Activated T-cell treated with anti-CD3 and anti-CD28 coated beads, Interleukin-2, amount 50 U/mL, for 24 hours (primary cell): ENCODE results near the gene HGS.
A peak's percentile ranks its signal among the peaks of the same experiment; 100 is the strongest.
"Not testable (repeated sequence)": the region's sequence is repeated elsewhere in the genome, so short reads cannot be mapped to it uniquely, and the experiment has no call there.

ENCODE experiments used
- DNase-seq: peaks from one replicate; pipeline ENCODE4 v3.0.0-alpha.2; 2020
- H3K27ac Mint-ChIP-seq: 2 replicates; pipeline ENCODE4 v1.8.0; 2020; ENCODE audit warnings: mild to moderate bottlenecking, mixed read lengths
- H3K27me3 Mint-ChIP-seq: 2 replicates; pipeline ENCODE4 v1.8.0; 2020; ENCODE audit warnings: mixed read lengths
- H3K36me3 Mint-ChIP-seq: 2 replicates; pipeline ENCODE4 v1.8.0; 2020; ENCODE audit warnings: low read depth, mixed read lengths
- H3K4me1 Mint-ChIP-seq: 2 replicates; pipeline ENCODE4 v1.8.0; 2020; ENCODE audit warnings: low read depth, mixed read lengths
- H3K4me3 Mint-ChIP-seq: 2 replicates; pipeline ENCODE4 v1.8.0; 2020; ENCODE audit warnings: mild to moderate bottlenecking, moderate library complexity, mixed read lengths
- H3K9me3 Mint-ChIP-seq: 2 replicates; pipeline ENCODE4 v1.8.0; 2020; ENCODE audit warnings: mixed read lengths

Gene HGS

GRCh38 chr17:81666342-81667191, 17.2 kb upstream of the HGS start, which contains the start of the genes CCDC137 and OXLD1:
Gene CCDC137, plus strand, starts transcription at chr17:81666737. Its CDS starts 30 bp downstream, at chr17:81666767.
Gene OXLD1, minus strand, starts transcription at chr17:81666605. Its CDS starts 28 bp downstream, at chr17:81666577.
- Mint-ChIP-seq H3K27me3 (no peaks in the 10 kb centered on the region), H3K36me3 (peaks cover 72% of the 10 kb centered on the region), H3K27ac (peak within 1 kb of the TSS; percentile 99), H3K4me3 (peak within 1 kb of the TSS; percentile 95), H3K9me3 (no peaks in the 10 kb centered on the region), H3K4me1 (peaks cover 60% of the 10 kb centered on the region)
- peak; percentile 95 for DNase-seq

GRCh38 chr17:81667754-81668153, 16.1 kb upstream of the HGS start:
- peaks cover 53% of the 10 kb centered on the region for H3K4me1 Mint-ChIP-seq
- peak overlapping the region; percentile 95 for H3K4me3 Mint-ChIP-seq
- H3K36me3 Mint-ChIP-seq, result peaks cover 84% of the 10 kb centered on the region

GRCh38 chr17:81672504-81672903, 11.3 kb upstream of the HGS start:
- Mint-ChIP-seq H3K36me3 (peaks cover 89% of the 10 kb centered on the region), H3K9me3 (no peaks in the 10 kb centered on the region), H3K4me3 (no peak overlapping the region), H3K27me3 (no peaks in the 10 kb centered on the region), H3K27ac (no peak overlapping the region), H3K4me1 (peaks cover 26% of the 10 kb centered on the region)
- no peak for DNase-seq

More at GRCh38 chr17:81667754-81668153, 16.1 kb upstream of the HGS start:
- Mint-ChIP-seq H3K27me3 (no peaks in the 10 kb centered on the region), H3K9me3 (no peaks in the 10 kb centered on the region), H3K27ac (peak overlapping the region; percentile 94)
- DNase-seq, result no peak

- DNase-seq, result no peak
- H3K4me3 Mint-ChIP-seq, result no peak overlapping the region
- H3K36me3 Mint-ChIP-seq, result peaks cover 86% of the 10 kb centered on the region
- peaks cover 22% of the 10 kb centered on the region for H3K4me1 Mint-ChIP-seq
- H3K27me3 Mint-ChIP-seq, result no peaks in the 10 kb centered on the region
- peak overlapping the region; percentile 11 for H3K27ac Mint-ChIP-seq
- no peaks in the 10 kb centered on the region for H3K9me3 Mint-ChIP-seq
Measured at GRCh38 chr17:81672954-81673353, 10.9 kb upstream of the HGS start.

GRCh38 chr17:81673561-81674258, 10.1 kb upstream of the HGS start:
- Mint-ChIP-seq H3K4me1 (peaks cover 15% of the 10 kb centered on the region), H3K9me3 (no peaks in the 10 kb centered on the region), H3K4me3 (no peak overlapping the region), H3K36me3 (peaks cover 78% of the 10 kb centered on the region), H3K27ac (peak overlapping the region; percentile 22), H3K27me3 (no peaks in the 10 kb centered on the region)
- no peak for DNase-seq

GRCh38 chr17:81675515-81676221, 8.1 kb upstream of the HGS start:
- H3K27me3 Mint-ChIP-seq, H3K4me3 Mint-ChIP-seq, H3K9me3 Mint-ChIP-seq, H3K27ac Mint-ChIP-seq, H3K4me1 Mint-ChIP-seq: not testable (repeated sequence)
- DNase-seq, result peak; percentile 61
- H3K36me3 Mint-ChIP-seq, result peaks cover 67% of the 10 kb centered on the region

GRCh38 chr17:81676906-81677305, 6.9 kb upstream of the HGS start:
- Mint-ChIP-seq H3K9me3 (no peaks in the 10 kb centered on the region), H3K36me3 (peaks cover 64% of the 10 kb centered on the region), H3K4me3 (no peak overlapping the region), H3K27me3 (no peaks in the 10 kb centered on the region), H3K27ac (no peak overlapping the region), H3K4me1 (peaks cover 15% of the 10 kb centered on the region)
- DNase-seq, result no peak

GRCh38 chr17:81680150-81680549, 3.7 kb upstream of the HGS start:
- peaks cover 57% of the 10 kb centered on the region for H3K36me3 Mint-ChIP-seq
- no peaks in the 10 kb centered on the region for H3K9me3 Mint-ChIP-seq
- DNase-seq, result no peak
- H3K4me1 Mint-ChIP-seq, result peaks cover 34% of the 10 kb centered on the region
- H3K4me3 Mint-ChIP-seq, result no peak overlapping the region
- peak overlapping the region; percentile 33 for H3K27ac Mint-ChIP-seq
- H3K27me3 Mint-ChIP-seq, result no peaks in the 10 kb centered on the region

GRCh38 chr17:81681672-81682071, 2.1 kb upstream of the HGS start:
- Mint-ChIP-seq H3K36me3 (peaks cover 60% of the 10 kb centered on the region), H3K27ac (peak overlapping the region; percentile 40), H3K4me1 (peaks cover 39% of the 10 kb centered on the region)

GRCh38 chr17:81682565-81683207, 1.1 kb upstream of the HGS start:
- peaks cover 69% of the 10 kb centered on the region for H3K36me3 Mint-ChIP-seq
- H3K27me3 Mint-ChIP-seq, result no peaks in the 10 kb centered on the region
- peak overlapping the region; percentile 93 for H3K4me3 Mint-ChIP-seq
- no peaks in the 10 kb centered on the region for H3K9me3 Mint-ChIP-seq
- DNase-seq, result no peak
- peaks cover 46% of the 10 kb centered on the region for H3K4me1 Mint-ChIP-seq
- H3K27ac Mint-ChIP-seq, result peak overlapping the region; percentile 96

More at GRCh38 chr17:81681672-81682071, 2.1 kb upstream of the HGS start:
- DNase-seq, result no peak
- H3K9me3 Mint-ChIP-seq, result no peaks in the 10 kb centered on the region
- H3K4me3 Mint-ChIP-seq, result peak overlapping the region; percentile 33
- H3K27me3 Mint-ChIP-seq, result no peaks in the 10 kb centered on the region

- H3K27ac Mint-ChIP-seq, result peak overlapping the region; percentile 96
- H3K36me3 Mint-ChIP-seq, result peaks cover 72% of the 10 kb centered on the region
- H3K27me3 Mint-ChIP-seq, result no peaks in the 10 kb centered on the region
- DNase-seq, result no peak
- peaks cover 46% of the 10 kb centered on the region for H3K4me1 Mint-ChIP-seq
- H3K9me3 Mint-ChIP-seq, result no peaks in the 10 kb centered on the region
- H3K4me3 Mint-ChIP-seq, result peak overlapping the region; percentile 93
Measured at GRCh38 chr17:81683208-81683583, 615 bp upstream of the HGS start.

- peaks cover 50% of the 10 kb centered on the region for H3K4me1 Mint-ChIP-seq
- H3K36me3 Mint-ChIP-seq, result peaks cover 82% of the 10 kb centered on the region
- peak overlapping the region; percentile 92 for H3K27ac Mint-ChIP-seq
- H3K27me3 Mint-ChIP-seq, result no peaks in the 10 kb centered on the region
- no peak for DNase-seq
- H3K4me3 Mint-ChIP-seq, result peak overlapping the region; percentile 93
- H3K9me3 Mint-ChIP-seq, result no peaks in the 10 kb centered on the region
Measured at GRCh38 chr17:81684442-81684911, 666 bp downstream of the HGS start.

GRCh38 chr17:81685108-81685507, 1.3 kb downstream of the HGS start:
- DNase-seq, result peak; percentile 64
- Mint-ChIP-seq H3K27ac (peak overlapping the region; percentile 92), H3K27me3 (no peaks in the 10 kb centered on the region), H3K4me3 (peak overlapping the region; percentile 93), H3K36me3 (peaks cover 85% of the 10 kb centered on the region), H3K4me1 (peaks cover 52% of the 10 kb centered on the region), H3K9me3 (no peaks in the 10 kb centered on the region)

- no peaks in the 10 kb centered on the region for H3K9me3 Mint-ChIP-seq
- peaks cover 49% of the 10 kb centered on the region for H3K4me1 Mint-ChIP-seq
- no peak for DNase-seq
- H3K36me3 Mint-ChIP-seq, result peaks cover 91% of the 10 kb centered on the region
- H3K27ac Mint-ChIP-seq, result peak overlapping the region; percentile 92
- no peak overlapping the region for H3K4me3 Mint-ChIP-seq
- no peaks in the 10 kb centered on the region for H3K27me3 Mint-ChIP-seq
Measured at GRCh38 chr17:81686614-81687013, 2.8 kb downstream of the HGS start.
